GM18951 (cell line): ENCODE measurements around the gene SFXN5.

Experiments
- POLR2A ChIP-seq: IDR thresholded peaks from 4 replicates; pipeline ENCODE4 v1.6.1; 2011; ENCODE audit warnings: mild to moderate bottlenecking; ENCODE audit not compliant: insufficient read length, insufficient read depth; ENCODE audit errors: extremely low read depth
- in situ Hi-C: fragments of 300-500 bp; cut with MboI; formaldehyde crosslinking; loops from one replicate; pipeline ENCODE4 v1.12.0; 2022; ENCODE audit warnings: low sequenced_read_pairs, mixed read lengths, inconsistent platforms; ENCODE audit not compliant: unreplicated experiment

The SFXN5 gene

GRCh38 chr2:72946466-72946865 lies 125.0 kb downstream of the SFXN5 start:
- in situ Hi-C loops: no loop called here
- TF ChIP-seq POLR2A: no peak

GRCh38 chr2:72945450-72946019 lies 126.0 kb downstream of the SFXN5 start:
- in situ Hi-C loops: no loop called here
- TF ChIP-seq POLR2A: no peak

- TF ChIP-seq POLR2A: no peak
- in situ Hi-C loops: no loop called here
Observed at GRCh38 chr2:72944804-72945449, 126.6 kb downstream of the SFXN5 start.

GRCh38 chr2:72943540-72944395 lies 127.7 kb downstream of the SFXN5 start:
- TF ChIP-seq POLR2A: no peak
- in situ Hi-C loops: no loop called here

DNA sequence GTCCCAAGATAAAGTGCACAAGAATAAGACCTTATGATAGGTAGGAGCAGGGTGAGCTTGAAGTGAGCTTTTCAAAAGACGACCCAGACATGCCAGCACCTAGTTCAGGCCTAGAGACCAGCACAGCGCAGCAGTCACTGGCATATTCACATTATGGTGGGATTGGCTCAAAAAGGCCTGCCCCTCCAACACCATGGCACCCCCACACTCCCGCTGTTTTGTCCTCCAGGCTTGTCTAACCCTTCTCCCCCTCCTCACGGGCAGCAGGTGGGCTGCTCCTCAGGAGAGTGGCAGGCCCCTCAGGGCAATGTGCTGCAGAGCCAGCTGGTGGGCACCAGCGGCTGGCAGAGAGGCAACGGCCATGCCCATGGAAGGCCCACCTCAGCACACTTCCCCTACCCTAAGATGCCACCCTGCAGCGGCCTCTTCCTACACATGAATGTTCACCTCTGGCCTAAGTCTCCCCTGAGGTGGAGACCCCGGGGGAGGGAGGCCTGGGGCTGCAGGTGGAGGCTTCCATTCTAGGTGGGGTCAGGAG lies 128.6 kb downstream of the SFXN5 start:
- TF ChIP-seq POLR2A: no peak
- in situ Hi-C loops: no loop called here

DNA sequence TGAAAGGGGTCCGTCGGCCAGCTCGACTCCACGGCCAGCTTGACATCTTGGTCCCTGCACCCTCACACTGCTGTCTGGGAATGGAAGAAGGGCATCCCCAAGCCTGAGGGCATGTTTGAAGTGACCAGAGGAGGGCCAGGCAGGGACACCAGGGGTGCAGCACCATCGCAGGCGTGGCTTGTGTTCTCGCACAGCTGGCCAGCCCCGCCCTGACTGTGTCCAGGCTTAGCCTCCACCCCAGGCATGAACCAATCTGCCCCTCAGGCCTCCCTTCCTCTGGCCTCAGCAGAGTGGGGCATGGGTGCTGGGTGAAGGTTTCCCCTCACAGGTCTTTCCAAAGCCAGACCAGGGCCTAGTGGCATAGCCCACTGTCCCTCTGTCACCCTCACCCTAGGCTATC lies 129.2 kb downstream of the SFXN5 start:
- in situ Hi-C loops: no loop called here
- no peak for TF ChIP-seq POLR2A

DNA sequence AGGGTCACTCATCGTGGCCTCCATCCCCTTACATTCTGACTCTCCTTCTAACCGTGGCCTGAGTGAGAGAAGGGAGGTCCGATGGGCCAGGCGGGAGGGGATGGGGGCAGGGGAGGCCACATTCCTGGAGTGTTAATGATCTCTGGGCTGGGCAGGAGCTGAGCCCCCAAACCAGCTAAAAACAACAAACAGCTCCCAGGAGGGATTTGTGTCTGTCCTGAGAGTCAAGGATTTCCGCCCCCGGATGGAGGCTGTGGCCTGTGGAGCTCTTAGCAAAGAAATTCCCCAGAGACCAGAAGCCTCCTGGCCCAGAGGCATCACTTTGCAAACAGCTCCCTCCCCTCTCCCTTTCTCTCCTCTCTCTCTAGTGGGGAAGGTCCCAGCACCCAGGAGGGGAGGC lies 130.7 kb downstream of the SFXN5 start:
- no peak for TF ChIP-seq POLR2A
- in situ Hi-C loops: no loop called here

- TF ChIP-seq POLR2A: no peak
- in situ Hi-C loops: no loop called here
Observed at GRCh38 chr2:72940361-72940760, 131.2 kb downstream of the SFXN5 start.

- in situ Hi-C loops: no loop called here
- no peak for TF ChIP-seq POLR2A
Observed at GRCh38 chr2:72938455-72938854, 133.1 kb downstream of the SFXN5 start.

- in situ Hi-C loops: no loop called here
- TF ChIP-seq POLR2A: no peak
Observed at GRCh38 chr2:72937356-72937669, 134.2 kb downstream of the SFXN5 start.

DNA sequence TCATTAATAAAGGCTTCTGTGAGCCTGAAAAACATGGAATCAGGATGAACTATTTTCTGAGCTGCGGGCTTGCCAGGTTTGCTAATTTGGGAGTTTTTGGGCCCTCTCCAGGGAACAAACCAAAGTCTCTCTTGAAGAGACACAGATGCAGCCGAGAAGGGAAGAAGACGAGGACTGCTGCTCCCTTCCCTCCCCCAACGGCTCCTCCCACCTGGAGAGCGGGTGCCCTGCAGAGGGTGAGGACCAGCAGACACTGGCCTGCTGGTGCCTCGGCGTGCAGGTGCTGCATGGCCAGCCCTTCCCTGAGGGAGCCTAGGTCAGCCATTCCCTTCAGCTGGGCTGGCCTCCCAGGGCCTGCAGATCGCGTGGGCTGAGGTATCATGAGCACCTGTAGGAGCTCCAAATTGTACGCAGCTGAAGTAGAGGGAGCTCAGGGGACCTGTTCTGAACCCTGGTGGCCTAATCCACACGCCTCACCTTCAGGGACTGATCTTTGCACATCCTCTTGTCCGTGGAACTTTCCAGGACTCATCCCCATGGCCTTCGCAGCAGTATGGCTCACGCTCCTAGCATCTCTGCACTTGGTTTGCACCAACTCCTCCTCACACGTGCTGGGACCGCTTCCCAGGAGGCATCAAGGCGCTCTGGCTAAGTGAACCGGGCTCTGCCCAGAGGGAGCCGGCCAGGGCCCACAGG lies 134.7 kb downstream of the SFXN5 start:
- in situ Hi-C loops: no loop called here
- no peak for TF ChIP-seq POLR2A

GRCh38 chr2:72935611-72935957 lies 135.9 kb downstream of the SFXN5 start:
- in situ Hi-C loops: no loop called here
- no peak for TF ChIP-seq POLR2A
